Stimulated activated CD4-positive, alpha-beta T cell treated with anti-CD3 and anti-CD28 coated beads, Interleukin-12 subunit alpha, Interleukin-12 subunit beta, amount 100 ng/mL, for 48 hours (primary cell): ENCODE results near the gene ZNF343.
"Not testable (repeated sequence)": the region's sequence is repeated elsewhere in the genome, so short reads cannot be mapped to it uniquely, and the experiment has no call there.

Source experiments
- DNase-seq, 3 donors: peaks; one replicate each; pipeline ENCODE4 v3.0.0-alpha.2; 2020; ENCODE audit warnings: low read depth in 2 of 3, low spot score in 1 of 3

ZNF343 gene

DNA sequence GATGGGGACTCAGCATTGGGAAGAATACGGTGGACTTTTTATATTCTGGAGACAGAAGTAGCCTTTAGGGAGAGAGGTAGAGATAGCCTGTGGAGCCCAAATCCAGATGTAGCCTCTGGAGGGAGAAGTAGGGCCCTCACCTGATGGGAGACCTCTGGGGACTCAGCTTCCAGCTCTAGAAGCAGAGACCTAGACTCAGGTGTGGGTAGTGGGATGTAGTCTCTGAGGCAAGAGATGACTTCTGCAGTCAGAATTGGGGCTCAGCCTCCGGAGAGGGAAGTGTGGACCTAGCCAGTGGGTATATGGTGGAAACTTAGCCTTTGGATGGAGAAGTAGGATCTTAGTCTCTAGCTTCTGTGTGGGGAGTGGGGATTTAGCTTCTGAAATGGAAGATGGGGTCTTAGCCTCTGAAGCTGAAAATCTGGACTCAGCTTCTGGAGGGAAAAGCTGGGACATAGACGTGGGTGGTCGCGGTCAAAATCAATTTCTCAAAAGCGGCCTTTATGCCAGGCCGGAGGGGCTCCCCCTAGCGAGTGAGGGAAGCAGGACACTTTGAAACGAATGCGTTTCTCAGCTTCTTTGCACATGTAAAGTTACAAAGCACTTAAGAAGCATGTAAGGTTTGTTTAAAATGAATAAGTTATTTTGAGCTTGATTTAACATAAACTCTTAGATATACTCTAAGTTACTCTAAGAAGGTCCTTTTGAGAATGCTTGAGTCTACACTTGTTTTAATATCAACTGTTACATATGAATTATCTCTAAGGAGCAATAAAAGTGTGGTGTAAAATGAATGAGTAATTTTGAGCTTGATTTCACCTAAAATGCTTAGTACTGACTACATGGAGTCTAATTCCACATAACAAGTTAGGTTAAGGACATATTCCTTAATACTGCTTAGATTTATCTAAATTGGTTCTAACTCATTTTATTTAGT, 12.9 kb upstream of the ZNF343 start:
- peak in 2 of 3 donors; percentile 47 to 48 for DNase-seq

GRCh38 chr20:2520617-2521016, 11.9 kb upstream of the ZNF343 start:
- no peak for DNase-seq

DNA sequence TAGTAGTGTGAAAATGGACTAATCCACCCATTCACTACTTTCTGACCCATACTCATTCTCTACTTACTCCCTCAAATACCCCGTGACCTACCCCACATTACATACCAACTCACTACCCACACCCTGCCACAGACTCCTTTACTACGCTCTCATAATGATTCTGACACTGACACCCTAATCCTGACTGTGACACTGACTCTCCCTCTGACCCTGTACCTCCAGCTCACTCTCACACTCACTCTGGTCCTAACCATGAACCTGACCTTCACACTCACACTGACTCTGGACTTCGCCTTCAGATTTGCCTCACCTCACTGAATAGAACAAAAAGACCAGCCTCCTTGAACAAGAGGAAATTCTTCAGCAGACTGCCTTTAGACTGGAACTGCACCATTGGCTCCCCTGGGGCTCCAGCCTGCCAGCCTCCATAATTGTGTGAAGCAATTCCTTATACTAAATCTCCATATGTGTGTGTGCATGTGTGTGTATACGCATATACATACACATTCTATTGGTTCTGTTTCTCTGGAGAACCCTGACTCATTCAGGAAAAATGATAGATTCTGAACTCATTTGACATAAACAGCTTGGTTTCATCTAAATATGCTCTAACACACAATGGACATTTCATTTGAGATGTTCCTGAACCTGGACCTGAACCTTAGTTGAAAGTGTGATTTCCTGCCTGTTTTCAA, 10.5 kb upstream of the ZNF343 start:
- no peak for DNase-seq

- no peak for DNase-seq
These were observed 9.8 kb upstream of the ZNF343 start for GRCh38 chr20:2518558-2518957.

DNA sequence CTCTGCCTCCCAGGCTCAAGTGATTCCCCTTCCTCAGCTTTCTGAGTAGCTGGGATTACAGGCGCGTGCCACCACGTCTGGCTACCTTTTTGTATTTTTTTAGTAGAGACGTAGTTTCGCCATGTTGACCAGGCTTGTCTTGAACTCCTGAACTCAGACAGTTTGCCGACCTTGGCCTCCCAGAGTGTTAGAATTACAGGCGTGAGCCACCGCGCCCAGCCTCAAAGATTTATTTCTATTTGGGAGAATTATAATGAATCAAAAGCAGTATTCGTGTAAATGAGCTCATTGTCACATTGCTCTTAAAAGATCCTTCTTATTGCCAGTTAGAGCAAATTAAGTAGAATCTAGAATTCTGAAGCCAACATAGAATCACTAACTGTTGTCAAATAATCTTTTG, 9.4 kb upstream of the ZNF343 start:
- DNase-seq = no peak

DNA sequence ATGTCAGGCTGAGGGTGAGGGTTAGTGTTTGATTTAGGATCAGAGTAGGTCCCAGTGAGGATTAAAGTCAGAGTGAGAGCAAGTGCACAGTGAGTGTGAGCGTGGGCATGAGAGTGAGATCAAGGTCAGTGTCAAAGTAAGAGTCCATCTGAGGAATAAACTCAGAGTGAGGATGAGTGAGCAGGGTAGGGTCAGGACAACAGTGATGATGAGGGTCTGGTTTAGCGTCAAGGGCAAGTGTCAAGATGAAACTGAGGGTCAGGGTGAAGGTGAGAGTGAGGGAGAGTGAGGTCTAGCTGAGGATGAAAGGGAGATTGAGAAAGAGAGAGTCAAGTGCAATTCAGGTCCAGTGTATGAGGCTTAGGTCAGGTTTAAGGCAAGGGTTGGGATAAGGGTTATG, 7.7 kb upstream of the ZNF343 start:
- DNase-seq = no peak

- no peak for DNase-seq
These were observed 6.5 kb upstream of the ZNF343 start for GRCh38 chr20:2515203-2515602.

GRCh38 chr20:2509794-2510193, 1.1 kb upstream of the ZNF343 start:
- DNase-seq = no peak

DNA sequence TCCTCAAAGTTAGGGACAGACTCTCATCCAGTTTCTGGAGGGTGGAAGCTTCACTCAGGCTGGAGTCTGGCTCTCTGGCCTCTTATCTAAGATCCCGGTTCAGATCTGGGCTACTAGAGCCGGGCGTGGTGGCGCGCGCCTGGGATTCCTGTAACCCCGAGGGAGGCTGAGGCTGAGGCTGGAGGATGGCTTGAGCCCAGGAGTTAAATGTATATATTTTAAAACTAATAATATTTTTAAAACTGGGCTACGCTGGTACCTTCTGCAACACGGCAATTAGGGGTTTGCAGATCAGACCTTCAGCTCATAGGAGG, 710 bp upstream of the ZNF343 start:
- no peak for DNase-seq

- DNase-seq = no peak
These were observed 662 bp downstream of the ZNF343 start for GRCh38 chr20:2507875-2508630.

- DNase-seq = no peak
These were observed 1.3 kb downstream of the ZNF343 start for GRCh38 chr20:2507464-2507863.

DNA sequence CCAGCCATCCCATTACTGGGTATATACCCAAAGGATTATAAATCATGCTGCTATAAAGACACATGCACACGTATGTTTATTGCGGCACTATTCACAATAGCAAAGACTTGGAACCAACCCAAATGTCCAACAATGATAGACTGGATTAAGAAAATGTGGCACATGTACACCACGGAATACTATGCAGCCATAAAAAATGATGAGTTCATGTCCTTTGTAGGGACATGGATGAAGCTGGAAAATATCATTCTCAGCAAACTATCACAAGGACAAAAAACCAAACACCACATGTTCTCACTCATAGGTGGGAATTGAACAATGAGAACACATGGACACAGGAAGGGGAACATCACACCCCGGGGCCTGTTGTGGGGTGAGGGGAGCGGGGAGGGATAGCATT, 2.3 kb downstream of the ZNF343 start:
- not testable (repeated sequence) for DNase-seq

GRCh38 chr20:2504803-2505202, 3.9 kb downstream of the ZNF343 start:
- not testable (repeated sequence) for DNase-seq

DNA sequence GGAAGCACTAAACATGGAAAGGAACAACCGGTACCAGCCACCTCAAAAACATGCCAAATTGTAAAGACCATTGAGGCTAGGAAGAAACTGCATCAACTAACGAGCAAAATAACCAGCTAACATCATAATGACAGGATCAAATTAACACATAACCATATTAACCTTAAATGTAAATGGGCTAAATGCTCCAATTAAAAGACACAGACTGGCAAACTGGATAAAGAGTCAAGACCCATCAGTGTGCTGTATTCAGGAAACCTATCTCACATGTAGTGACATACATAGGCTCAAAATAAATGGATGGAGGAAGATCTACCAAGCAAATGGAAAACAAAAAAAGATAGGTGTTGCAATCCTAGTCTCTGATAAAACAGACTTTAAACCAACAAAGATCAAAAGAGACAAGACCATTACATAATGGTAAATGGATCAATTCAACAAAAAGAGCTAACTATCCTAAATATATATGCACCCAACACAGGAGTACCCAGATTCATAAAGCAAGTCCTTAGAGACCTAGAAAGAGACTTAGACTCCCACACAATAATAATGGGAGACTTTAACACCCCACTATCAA, 5.8 kb downstream of the ZNF343 start:
- not testable (repeated sequence) for DNase-seq

- DNase-seq = no peak
These were observed 23.1 kb downstream of the ZNF343 start for GRCh38 chr20:2485661-2486060.

- no peak for DNase-seq
These were observed 23.6 kb downstream of the ZNF343 start for GRCh38 chr20:2485080-2485479.

DNA sequence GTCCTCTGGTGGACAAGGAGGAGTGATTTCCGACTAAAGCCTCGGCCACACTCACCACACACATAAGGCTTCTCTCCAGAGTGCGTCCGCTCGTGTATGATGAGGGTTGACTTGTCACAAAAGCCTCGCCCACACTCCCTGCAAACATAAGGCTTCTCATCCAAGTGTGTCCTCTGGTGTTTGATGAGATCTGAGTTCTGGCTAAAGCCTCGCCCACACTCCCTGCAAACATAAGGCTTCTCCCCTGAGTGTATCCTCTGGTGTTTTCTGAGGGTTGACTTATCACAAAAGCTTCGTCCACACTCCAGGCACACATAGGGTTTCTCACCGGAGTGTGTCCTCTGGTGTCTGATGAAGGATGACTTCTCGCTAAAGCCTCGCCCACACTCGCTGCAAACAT, 25.2 kb downstream of the ZNF343 start:
- DNase-seq = no peak

DNA sequence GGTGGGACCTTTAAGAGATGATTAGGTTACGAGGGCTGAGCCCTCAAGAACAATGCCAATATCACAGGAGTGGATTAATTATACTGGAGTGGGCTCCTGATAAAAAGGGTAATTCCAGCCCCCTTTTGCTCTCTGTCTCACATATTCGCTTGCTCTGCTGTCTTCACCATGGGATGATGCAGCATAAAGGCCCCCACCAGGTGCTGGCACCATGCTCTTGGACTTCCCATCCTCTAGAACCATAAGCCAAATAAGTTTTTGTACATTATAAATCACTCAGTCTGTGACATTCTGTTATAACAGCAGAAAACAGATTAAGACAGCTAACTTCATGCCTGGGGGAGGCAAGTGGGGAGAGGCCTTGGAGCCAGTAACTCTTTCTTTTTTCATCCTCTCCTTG, 28.3 kb downstream of the ZNF343 start:
- no peak for DNase-seq

DNA sequence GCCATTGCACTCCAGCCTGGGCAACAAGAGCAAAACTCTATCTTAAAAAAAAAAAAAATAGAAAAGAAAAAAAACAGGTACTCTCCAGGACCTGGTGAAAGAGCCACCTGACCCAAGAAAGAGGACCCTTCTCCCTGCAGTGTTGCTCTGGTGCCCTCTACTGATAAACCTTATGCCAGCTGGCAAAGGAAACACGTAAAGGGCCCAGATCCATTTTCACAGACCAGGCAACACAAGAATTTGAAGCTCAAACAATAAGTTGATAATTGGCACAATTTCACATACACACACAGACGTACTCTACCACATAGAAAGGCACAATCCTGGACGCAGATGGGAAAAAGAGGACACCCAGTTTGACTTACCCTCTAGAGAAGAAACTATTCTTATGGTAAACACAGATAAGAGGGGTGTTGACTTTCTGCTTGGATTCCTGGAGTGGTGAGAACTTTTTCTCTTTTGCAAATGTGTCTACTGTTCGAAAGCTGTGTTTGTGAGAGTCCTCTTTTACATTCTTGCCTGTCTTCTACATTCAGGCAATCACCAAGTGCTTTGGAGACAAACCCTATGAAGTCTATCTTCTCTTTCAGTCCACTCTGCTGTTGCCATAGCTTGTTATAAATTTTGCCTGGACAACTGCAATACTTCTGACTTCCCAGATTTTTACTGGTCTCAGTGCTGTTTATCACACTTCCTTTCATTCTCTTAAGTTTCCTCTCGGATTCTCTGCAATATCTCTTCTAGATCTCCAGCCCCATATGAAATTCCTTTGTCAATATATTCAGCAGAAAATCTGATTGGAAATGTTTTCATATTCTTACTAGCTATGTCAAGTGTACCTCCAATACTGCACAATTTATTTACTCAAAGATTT, 31.7 kb downstream of the ZNF343 start:
- DNase-seq = no peak
